Mucosa of descending colon (tissue), 3 donors: ENCODE results near the gene NFIA. TPM values are rescaled to one million over a fixed set of nuclear protein-coding genes. Genes with fewer than 3 reads are reported as not detected.
A peak's percentile ranks its signal among the peaks of the same experiment; 100 is the strongest.

Source experiments
- ATAC-seq: fragments of 200-7000 bp; cut with Tn5 transposase; one replicate; pipeline ENCODE4 v1.9.1; 2020; ENCODE audit warnings: mild to moderate bottlenecking, moderate library complexity
- DNase-seq, 3 donors: peaks; one replicate each; pipeline ENCODE4 v3.0.0-alpha.2; 2020
- H3K36me3 ChIP-seq: fragments of 200-600 bp; one replicate; pipeline ENCODE4 v1.8.0; 2021; ENCODE audit warnings: low read depth, mild to moderate bottlenecking
- H3K4me1 ChIP-seq: fragments of 200-600 bp; one replicate; pipeline ENCODE4 v1.8.0; 2021; ENCODE audit warnings: low read depth, mild to moderate bottlenecking
- H3K4me3 ChIP-seq: fragments of 200-600 bp; one replicate; pipeline ENCODE4 v1.8.0; 2021; ENCODE audit warnings: mild to moderate bottlenecking
- H3K9me3 ChIP-seq: fragments of 200-600 bp; one replicate; pipeline ENCODE4 v1.8.0; 2021; ENCODE audit warnings: mild to moderate bottlenecking
- intact Hi-C, 2 donors: fragments of 100-400 bp; cut with DNase I in 1 of 2; cut with micrococcal nuclease in 1 of 2; formaldehyde crosslinking; loops; one replicate each; pipeline versions ENCODE4 v1.11.0 to v1.11.1; 2022; cut with DNase I, micrococcal nuclease
- total RNA-seq, 3 donors: library from RNA; stranded (reverse); fragmentation: NEBNext Ultra II Directional in 2 of 3; extraction: Animal tissue kit (Norgen Biotek cat#: 25700) in 2 of 3; gene quantifications; one replicate each; pipeline versions ENCODE4 v1.2.1 to v1.2.4, GENCODE V29; 2021 to 2023
- TF ChIP-seq, protein P1 (sequence below): fragments of 200-600 bp; IDR thresholded peaks from one replicate; pipeline ENCODE4 v1.8.0; 2022; ENCODE audit warnings: antibody characterized with exemption, mild to moderate bottlenecking
- donor health status: DM: no; HTN: no; CAD: no; lungs with moderate emphysema.
- donor health status: DM: no; HTN: no; CAD: no.
- donor health status: DM: no; HTN: yes; CAD: no.

NFIA gene
- total RNA-seq, 3 donors from 2014 or later: 46.4 to 145 (median 51.1) TPM

DNA sequence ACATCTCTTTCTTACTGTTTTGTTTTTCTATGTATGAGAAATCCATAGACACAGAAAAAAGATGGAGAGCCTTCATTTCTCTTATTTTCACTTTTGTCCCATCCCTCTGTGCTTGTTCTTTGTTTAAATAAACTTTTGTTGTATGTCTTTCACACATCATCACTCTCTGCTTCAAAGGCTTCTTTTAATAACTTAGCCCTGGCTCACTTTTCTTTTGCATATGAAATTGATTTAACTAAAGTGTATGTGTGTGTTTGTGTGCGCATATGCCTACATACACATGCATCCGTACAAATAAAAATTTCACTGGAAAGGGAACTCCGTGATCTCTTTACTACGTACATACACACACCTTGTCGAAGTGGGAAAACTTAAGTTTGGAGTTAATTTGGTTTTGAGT lies 168.6 kb downstream of the NFIA start:
- Histone ChIP-seq H3K4me3 (no peak overlapping the region), H3K9me3 (no peaks in the 10 kb centered on the region), H3K4me1 (peaks cover 19% of the 10 kb centered on the region), H3K36me3 (no peaks in the 10 kb centered on the region)
- TF ChIP-seq, protein P1, sequence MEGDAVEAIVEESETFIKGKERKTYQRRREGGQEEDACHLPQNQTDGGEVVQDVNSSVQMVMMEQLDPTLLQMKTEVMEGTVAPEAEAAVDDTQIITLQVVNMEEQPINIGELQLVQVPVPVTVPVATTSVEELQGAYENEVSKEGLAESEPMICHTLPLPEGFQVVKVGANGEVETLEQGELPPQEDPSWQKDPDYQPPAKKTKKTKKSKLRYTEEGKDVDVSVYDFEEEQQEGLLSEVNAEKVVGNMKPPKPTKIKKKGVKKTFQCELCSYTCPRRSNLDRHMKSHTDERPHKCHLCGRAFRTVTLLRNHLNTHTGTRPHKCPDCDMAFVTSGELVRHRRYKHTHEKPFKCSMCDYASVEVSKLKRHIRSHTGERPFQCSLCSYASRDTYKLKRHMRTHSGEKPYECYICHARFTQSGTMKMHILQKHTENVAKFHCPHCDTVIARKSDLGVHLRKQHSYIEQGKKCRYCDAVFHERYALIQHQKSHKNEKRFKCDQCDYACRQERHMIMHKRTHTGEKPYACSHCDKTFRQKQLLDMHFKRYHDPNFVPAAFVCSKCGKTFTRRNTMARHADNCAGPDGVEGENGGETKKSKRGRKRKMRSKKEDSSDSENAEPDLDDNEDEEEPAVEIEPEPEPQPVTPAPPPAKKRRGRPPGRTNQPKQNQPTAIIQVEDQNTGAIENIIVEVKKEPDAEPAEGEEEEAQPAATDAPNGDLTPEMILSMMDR: no peak
- no peak for ATAC-seq
- intact Hi-C loops: no loop called here
- DNase-seq: no peak

DNA sequence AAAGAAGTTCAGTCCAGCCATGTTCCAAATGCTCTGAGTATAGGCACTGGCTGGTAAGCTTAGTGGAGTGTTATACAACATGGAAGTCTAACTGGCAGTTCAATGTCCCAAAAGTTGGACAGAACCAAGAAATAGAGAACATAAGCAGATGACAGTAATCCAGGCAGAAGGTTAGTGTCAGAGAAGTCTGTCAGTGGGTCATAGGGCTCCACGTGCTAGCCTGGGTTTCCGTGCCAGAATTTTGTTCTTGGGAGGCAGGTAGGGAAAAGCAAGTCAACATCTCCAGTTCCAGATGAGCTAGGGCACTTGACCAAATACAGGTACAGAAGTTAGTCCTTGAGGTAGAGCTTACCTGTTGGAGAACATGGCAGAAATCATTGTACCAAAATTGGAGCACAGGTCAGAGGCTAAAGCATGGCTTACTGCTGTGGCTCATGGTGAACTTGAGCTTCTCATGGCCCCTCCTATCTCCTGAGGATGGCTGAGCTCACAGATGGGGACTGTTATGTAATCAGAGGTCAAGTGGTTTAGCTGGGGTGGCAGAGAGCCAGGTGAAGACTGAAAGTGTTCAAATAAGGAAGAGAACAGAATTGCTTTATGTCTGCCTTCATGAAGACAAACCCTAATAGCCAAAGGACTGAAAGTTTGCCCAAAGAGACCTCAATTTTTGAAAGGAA lies 170.8 kb downstream of the NFIA start:
- peak; percentile 95 for ATAC-seq

DNA sequence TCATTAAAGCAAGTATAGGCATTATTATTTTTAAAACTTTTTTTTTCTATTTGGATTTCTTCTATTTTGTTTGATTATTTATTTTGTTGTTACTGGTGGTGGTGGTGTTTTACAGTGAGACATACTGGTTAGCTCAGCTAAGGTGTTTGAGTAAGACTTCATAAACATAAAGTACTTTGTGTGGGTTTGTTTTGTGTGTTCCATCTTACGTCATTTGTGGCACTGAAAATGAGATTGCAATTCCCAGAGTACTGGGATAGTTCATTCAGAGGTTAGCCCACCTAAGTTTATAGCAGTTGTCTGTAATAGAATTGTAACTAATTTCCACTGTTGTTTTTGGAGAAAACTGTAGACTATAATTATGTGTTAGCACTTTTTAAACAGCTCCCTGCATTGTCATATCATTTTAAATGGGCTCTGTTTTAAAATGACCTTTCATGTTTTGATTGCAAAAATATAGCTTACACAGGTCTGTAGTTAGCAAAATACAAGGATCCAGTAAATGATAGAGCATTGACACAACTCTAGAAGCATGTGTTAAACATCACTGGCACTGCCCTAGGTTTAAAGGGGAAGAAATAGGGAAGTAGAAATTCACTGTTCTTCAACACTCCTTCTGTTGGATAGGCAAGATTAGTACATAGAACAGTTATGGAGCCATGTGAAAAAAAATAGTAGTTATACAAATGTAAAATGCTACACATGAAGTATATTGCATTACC lies 171.7 kb downstream of the NFIA start:
- intact Hi-C loops: no loop called here
- Histone ChIP-seq H3K9me3 (no peaks in the 10 kb centered on the region), H3K36me3 (no peaks in the 10 kb centered on the region), H3K4me1 (peaks cover 19% of the 10 kb centered on the region), H3K4me3 (no peak overlapping the region)
- ATAC-seq (peak; percentile 39), DNase-seq (no peak)
- TF ChIP-seq, protein P1: no peak

More for the DNA sequence above, 170.8 kb downstream of the NFIA start:
- no peak overlapping the region for H3K4me3 ChIP-seq
- no peaks in the 10 kb centered on the region for H3K9me3 ChIP-seq
- peaks cover 19% of the 10 kb centered on the region for H3K4me1 ChIP-seq
- H3K36me3 ChIP-seq: no peaks in the 10 kb centered on the region
- intact Hi-C loops: no loop called here
- peak in 2 of 3 donors; percentile 62 to 94 for DNase-seq
- TF ChIP-seq, protein P1: no peak

DNA sequence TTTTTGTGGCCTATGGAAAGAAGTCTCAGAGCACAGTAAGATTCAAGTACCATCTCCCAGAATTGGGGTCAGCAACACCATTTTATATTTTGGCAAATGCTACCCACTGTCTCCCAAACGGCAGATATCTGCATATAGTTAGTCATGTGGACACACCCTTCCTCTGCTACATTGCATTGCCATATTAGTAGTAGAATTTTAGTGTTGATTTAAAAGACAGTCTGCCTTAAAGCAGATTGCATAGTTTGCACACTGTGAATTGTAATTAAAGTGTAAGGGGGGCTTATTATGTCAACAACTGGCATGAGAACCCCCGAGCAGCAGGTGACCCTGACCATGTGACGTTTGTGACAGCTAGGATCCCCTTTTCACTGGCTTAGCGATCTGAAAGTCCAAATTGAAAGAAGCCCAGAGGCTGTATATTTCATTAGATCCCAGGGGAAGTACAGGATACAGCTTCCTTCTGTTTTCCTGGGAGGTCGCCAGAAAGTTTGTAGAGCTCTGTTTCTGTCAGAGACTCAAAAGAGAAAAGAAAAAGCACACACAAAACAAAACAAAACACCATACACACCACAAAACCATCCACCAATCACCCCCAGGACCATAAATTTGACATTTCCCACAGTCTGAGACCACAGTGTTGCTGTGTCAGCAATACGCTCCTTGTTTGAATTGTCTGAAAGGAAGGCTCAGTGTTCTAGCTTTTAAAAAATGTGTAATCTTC lies 172.4 kb downstream of the NFIA start:
- Histone ChIP-seq H3K4me3 (no peak overlapping the region), H3K4me1 (peaks cover 19% of the 10 kb centered on the region), H3K36me3 (no peaks in the 10 kb centered on the region), H3K9me3 (no peaks in the 10 kb centered on the region)
- DNase-seq (peak in 1 of 3 donors; percentile 45), ATAC-seq (peak; percentile 38)
- TF ChIP-seq, protein P1: no peak
- intact Hi-C loops: no loop called here

DNA sequence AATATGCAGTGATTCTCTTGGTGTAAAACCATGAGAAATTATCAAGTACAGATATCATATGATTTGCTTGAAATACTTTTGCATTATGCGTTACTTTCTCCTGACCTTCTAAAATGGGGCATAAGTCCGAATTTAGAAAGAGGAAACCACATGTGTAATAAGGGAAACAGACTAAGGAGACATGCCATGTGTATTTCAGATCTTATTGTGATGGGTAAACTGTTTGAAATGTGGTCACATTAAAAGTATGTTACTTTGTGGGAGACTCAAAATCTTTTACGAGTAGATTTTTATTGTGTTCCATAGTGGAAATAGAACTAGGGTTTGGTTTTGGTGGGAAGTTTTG lies 173.0 kb downstream of the NFIA start:
- H3K4me1 ChIP-seq: peaks cover 19% of the 10 kb centered on the region
- no peaks in the 10 kb centered on the region for H3K36me3 ChIP-seq
- H3K4me3 ChIP-seq: no peak overlapping the region
- H3K9me3 ChIP-seq: no peaks in the 10 kb centered on the region
- ATAC-seq (no peak), DNase-seq (no peak)
- TF ChIP-seq, protein P1: no peak
- intact Hi-C loops: no loop called here
